ENCODE data around the gene HHLA2. TPM values are rescaled to one million over a fixed set of nuclear protein-coding genes. Genes with fewer than 3 reads are reported as not detected.
A peak's percentile ranks its signal among the peaks of the same experiment; 100 is the strongest.

HHLA2 gene
- polyA plus RNA-seq, 3 donors, result 0.13 TPM; not detected in 2

GRCh38 chr3:108388136-108389132 is 92.1 kb downstream of the HHLA2 start:
- Mint-ChIP-seq H3K36me3 (no peaks in the 10 kb centered on the region), H3K27ac (no peak overlapping the region), H3K4me3 (no peak overlapping the region)

GRCh38 chr3:108389372-108389771 is 93.0 kb downstream of the HHLA2 start:
- DNase-seq, result no peak
- Mint-ChIP-seq H3K27me3 (ENCODE audit: low read depth in 3 of 3) (peaks cover 0 to 2% (median 1%) of the 10 kb centered on the region in 3 donors), H3K4me1 (peaks cover 26% of the 10 kb centered on the region), H3K36me3 (no peaks in the 10 kb centered on the region), H3K27ac (no peak overlapping the region), H3K4me3 (no peak overlapping the region), H3K9me3 (no peaks in the 10 kb centered on the region)
- no peak overlapping the region for H3K27ac ChIP-seq (ENCODE audit: low read depth in 1 of 2, low read length in 2 of 2)
- H3K27me3 ChIP-seq (ENCODE audit: control insufficient read depth in 2 of 2, insufficient read depth in 2 of 2, low read length in 2 of 2), result no peaks in the 10 kb centered on the region
- H3K79me2 ChIP-seq (ENCODE audit: insufficient read depth, low read length), result no peaks in the 10 kb centered on the region
- H3K4me1 ChIP-seq (ENCODE audit: control insufficient read depth in 1 of 2, insufficient read depth in 2 of 2, low read length in 2 of 2), result peaks cover 9 to 10% of the 10 kb centered on the region in 2 donors
- intact Hi-C loops (cut with micrococcal nuclease), result no loop called here
- no peak overlapping the region for H2AFZ ChIP-seq (ENCODE audit: insufficient read depth, low read depth, low read length, poor library complexity, severe bottlenecking)
- H3K4me2 ChIP-seq (replicated peaks; ENCODE audit: extremely low read depth, low read length, poor library complexity, severe bottlenecking), result no peak overlapping the region
- H3K9ac ChIP-seq (ENCODE audit: insufficient read depth, low read length, poor library complexity, severe bottlenecking), result no peak overlapping the region
- H3K4me3 ChIP-seq (replicated peaks in 1 of 3; ENCODE audit: low read depth in 2 of 3, low read length in 3 of 3), result no peak overlapping the region
- H3K9me3 ChIP-seq (replicated peaks in 1 of 2; ENCODE audit: control insufficient read depth in 1 of 2, insufficient read depth in 1 of 2, low read length in 2 of 2), result no peaks in the 10 kb centered on the region
- H4K20me1 ChIP-seq (ENCODE audit: insufficient read depth, low read length), result no peaks in the 10 kb centered on the region
- H3K36me3 ChIP-seq (replicated peaks in 1 of 2; ENCODE audit: control insufficient read depth in 1 of 2, insufficient read depth in 2 of 2, low read length in 2 of 2), result no peaks in the 10 kb centered on the region
- WGBS (ENCODE audit: insufficient coverage), result no CpG with 5 or more reads among the region's 1 CpG
- TF ChIP-seq CTCF (IDR thresholded peaks at IDR 0.05), result no peak

More at GRCh38 chr3:108388136-108389132, 92.1 kb downstream of the HHLA2 start:
- peaks cover 25% of the 10 kb centered on the region for H3K4me1 Mint-ChIP-seq
- Histone ChIP-seq H4K20me1 (ENCODE audit: insufficient read depth, low read length) (no peaks in the 10 kb centered on the region), H3K9me3 (replicated peaks in 1 of 2; ENCODE audit: control insufficient read depth in 1 of 2, insufficient read depth in 1 of 2, low read length in 2 of 2) (no peaks in the 10 kb centered on the region), H2AFZ (ENCODE audit: insufficient read depth, low read depth, low read length, poor library complexity, severe bottlenecking) (peak overlapping the region; percentile 26), H3K27me3 (ENCODE audit: control insufficient read depth in 2 of 2, insufficient read depth in 2 of 2, low read length in 2 of 2) (no peaks in the 10 kb centered on the region), H3K79me2 (ENCODE audit: insufficient read depth, low read length) (no peaks in the 10 kb centered on the region), H3K4me1 (ENCODE audit: control insufficient read depth in 1 of 2, insufficient read depth in 2 of 2, low read length in 2 of 2) (peaks cover 9 to 10% of the 10 kb centered on the region in 2 donors), H3K27ac (ENCODE audit: low read depth in 1 of 2, low read length in 2 of 2) (no peak overlapping the region), H3K9ac (ENCODE audit: insufficient read depth, low read length, poor library complexity, severe bottlenecking) (no peak overlapping the region), H3K36me3 (replicated peaks in 1 of 2; ENCODE audit: control insufficient read depth in 1 of 2, insufficient read depth in 2 of 2, low read length in 2 of 2) (no peaks in the 10 kb centered on the region), H3K4me2 (replicated peaks; ENCODE audit: extremely low read depth, low read length, poor library complexity, severe bottlenecking) (no peak overlapping the region), H3K4me3 (replicated peaks in 1 of 3; ENCODE audit: low read depth in 2 of 3, low read length in 3 of 3) (no peak overlapping the region)
- WGBS (ENCODE audit: insufficient coverage), result 88% methylated on average over 10 of the region's 12 CpGs
- DNase-seq, result peak in 1 of 3 donors; percentile 2
- TF ChIP-seq CTCF (IDR thresholded peaks at IDR 0.05), result no peak
- H3K9me3 Mint-ChIP-seq, result no peaks in the 10 kb centered on the region
- intact Hi-C loops (cut with micrococcal nuclease), result no loop called here
- peaks cover 0 to 2% (median 1%) of the 10 kb centered on the region in 3 donors for H3K27me3 Mint-ChIP-seq (ENCODE audit: low read depth in 3 of 3)
